HepG2 (cell line): ENCODE data around the gene TMEM44. TPM values are rescaled to one million over a fixed set of nuclear protein-coding genes. Genes with fewer than 3 reads are reported as not detected.

Experiments used
- ATAC-seq: fragments of 200-7000 bp; cut with Tn5 transposase; 3 replicates; pipeline ENCODE4 v1.9.1; 2020; ENCODE audit warnings: mild to moderate bottlenecking, moderate library complexity
- Bru-seq: library from RNA; stranded (reverse); fragments of 400-500 nt; gene quantifications from one replicate; lab custom pipeline; 2021; lab: Mats Ljungman, UMichigan
- BruChase-seq, 2 experiments: library from RNA; stranded (reverse); fragments of 400-500 nt; gene quantifications; one replicate each; lab custom pipeline; 2021; lab: Mats Ljungman, UMichigan
- BruUV-seq: library from RNA; stranded (reverse); fragments of 400-500 nt; replicated peaks from 2 replicates; lab custom pipeline; 2021; lab: Mats Ljungman, UMichigan
- CTCF ChIA-PET: fragments of 300-600 bp; formaldehyde crosslinking; extraction: SDS; loops from one replicate; lab custom pipeline; 2021; ENCODE audit warnings: low total read pairs, inconsistent platforms, low intra/inter-chr PET ratio; lab: Yijun Ruan, JAX
- POLR2A ChIA-PET: fragments of 350-600 bp; sonication (Branson Sonifier 250); formaldehyde crosslinking; loops from one replicate; lab custom pipeline; 2020; ENCODE audit warnings: antibody characterized with exemption, inconsistent platforms; lab: Yijun Ruan, JAX
- DNase-seq: peaks from one replicate; pipeline ENCODE4 v3.0.0-alpha.2; 2015; ENCODE audit warnings: low spot score
- FAIRE-seq: peaks from 3 replicates; lab custom pipeline; 2011; peaks lifted over from hg19 to GRCh38; lab: Jason Lieb, UNC
- H2AFZ ChIP-seq: one replicate; pipeline ENCODE4 v1.6.1; 2011; ENCODE audit warnings: low read length, inconsistent platforms
- H3K27ac ChIP-seq: fragments of 300-600 bp; 3 replicates; pipeline ENCODE4 v1.8.0; 2011; ENCODE audit warnings: mixed run types, mild to moderate bottlenecking, mixed read lengths, low read length, inconsistent platforms; ENCODE audit not compliant: insufficient read depth; ENCODE audit errors: extremely low read length
- H3K27me3 ChIP-seq, 2 experiments: fragments of 200-600 bp in 1 of 2; 2 replicates in 1 of 2; 3 replicates in 1 of 2; pipeline versions ENCODE4 v1.6.0 to v1.8.0; 2011; ENCODE audit warnings: low read length in 2 of 2, mild to moderate bottlenecking in 2 of 2, moderate library complexity in 2 of 2, inconsistent platforms in 1 of 2; ENCODE audit not compliant: insufficient read depth in 2 of 2, control insufficient read depth in 1 of 2
- H3K36me3 ChIP-seq, 2 experiments: fragments of 200-600 bp in 1 of 2; replicated peaks in 1 of 2; 2 replicates in 1 of 2; 3 replicates in 1 of 2; pipeline versions ENCODE4 v1.5.1 to v1.8.0; 2011; ENCODE audit warnings: low read length in 2 of 2, inconsistent platforms in 1 of 2; ENCODE audit not compliant: insufficient read depth in 2 of 2, control insufficient read depth in 1 of 2
- H3K4me1 ChIP-seq: 2 replicates; pipeline ENCODE4 v1.5.1; 2012; ENCODE audit warnings: low read length, inconsistent platforms; ENCODE audit not compliant: insufficient read depth
- H3K4me2 ChIP-seq: 2 replicates; pipeline ENCODE4 v1.6.0; 2011; ENCODE audit warnings: low read depth, low read length, inconsistent platforms
- H3K4me3 ChIP-seq, 3 experiments: fragments of 200-600 bp in 1 of 3; sonication (generic), shearing (Covaris generic) in 1 of 3; replicated peaks in 1 of 3; 2 replicates each; pipeline ENCODE4 v1.5.1; 2011 to 2016; ENCODE audit warnings: low read length in 3 of 3, inconsistent platforms in 2 of 3, low read depth in 2 of 3, mild to moderate bottlenecking in 2 of 3, control low read depth in 1 of 3, mixed read lengths in 1 of 3; ENCODE audit not compliant: insufficient read depth in 1 of 3
- H3K79me2 ChIP-seq: one replicate; pipeline ENCODE4 v1.6.1; 2011; ENCODE audit warnings: low read length, inconsistent platforms; ENCODE audit not compliant: insufficient read depth
- H3K9ac ChIP-seq: 2 replicates; pipeline ENCODE4 v1.6.0; 2011; ENCODE audit warnings: mild to moderate bottlenecking, low read depth, low read length, inconsistent platforms; ENCODE audit not compliant: insufficient read depth
- H3K9me3 ChIP-seq: 2 replicates; pipeline ENCODE4 v1.5.1; 2012; ENCODE audit warnings: mild to moderate bottlenecking, low read length
- H4K20me1 ChIP-seq: 2 replicates; pipeline ENCODE4 v1.6.0; 2011; ENCODE audit warnings: inconsistent platforms, mild to moderate bottlenecking, low read length, moderate library complexity; ENCODE audit not compliant: insufficient read depth
- CBFB ChIP-seq: sonication (generic); formaldehyde crosslinking; IDR thresholded peaks from 2 replicates; pipeline ENCODE4 v1.4.0; 2020; ENCODE audit warnings: missing genetic modification reagents
- NAIF1 ChIP-seq: sonication (generic); formaldehyde crosslinking; IDR thresholded peaks from 2 replicates; pipeline ENCODE4 v1.5.0; 2020; ENCODE audit warnings: mild to moderate bottlenecking, missing genetic modification reagents, borderline replicate concordance
- NFRKB ChIP-seq: fragments of 450-650 bp; IDR thresholded peaks from 2 replicates; pipeline ENCODE4 v1.6.1; 2017
- NR0B2 ChIP-seq: sonication (generic); formaldehyde crosslinking; IDR thresholded peaks from 2 replicates; pipeline ENCODE4 v1.4.0; 2020; ENCODE audit warnings: mild to moderate bottlenecking, missing genetic modification reagents
- PHF8 ChIP-seq: sonication (generic); formaldehyde crosslinking; IDR thresholded peaks from 2 replicates; pipeline ENCODE4 v1.5.0; 2020; ENCODE audit warnings: missing genetic modification reagents
- PITX1 ChIP-seq: sonication (generic); formaldehyde crosslinking; IDR thresholded peaks from 2 replicates; pipeline ENCODE4 v1.5.1; 2020; ENCODE audit warnings: mild to moderate bottlenecking, missing genetic modification reagents
- SSRP1 ChIP-seq: IDR thresholded peaks from 2 replicates; pipeline ENCODE4 v1.6.1; 2016; ENCODE audit warnings: control low read depth
- TCF12 ChIP-seq, 2 experiments: fragments of 450-650 bp in 1 of 2; sonication (generic) in 1 of 2; formaldehyde crosslinking in 1 of 2; IDR thresholded peaks; 2 replicates each; pipeline versions ENCODE4 v1.6.1 to v1.8.0; 2017 to 2022; ENCODE audit warnings: antibody characterized with exemption in 1 of 2, mild to moderate bottlenecking in 1 of 2, missing genetic modification reagents in 1 of 2, moderate library complexity in 1 of 2
- THAP11 ChIP-seq: IDR thresholded peaks from 2 replicates; pipeline ENCODE4 v1.6.1; 2016; ENCODE audit warnings: missing biosample characterization, missing genetic modification reagents
- ZBTB39 ChIP-seq: sonication (generic); formaldehyde crosslinking; IDR thresholded peaks from 2 replicates; pipeline ENCODE4 v1.5.0; 2020; ENCODE audit warnings: missing genetic modification reagents
- ZNF335 ChIP-seq: sonication (generic); formaldehyde crosslinking; IDR thresholded peaks from 2 replicates; pipeline ENCODE4 v1.4.0; 2020; ENCODE audit warnings: missing genetic modification reagents
- ZNF510 ChIP-seq: sonication (generic); formaldehyde crosslinking; IDR thresholded peaks from 2 replicates; pipeline ENCODE4 v1.4.0; 2020; ENCODE audit warnings: low read depth, mild to moderate bottlenecking, missing genetic modification reagents
- WGBS: methylation state at CpG from one replicate; pipeline ENCODE4 v1.1.6; 2017; ENCODE audit warnings: low lambda C conversion rate; 5-methylcytosine and 5-hydroxymethylcytosine counted together
- in situ Hi-C: cut with HindIII; loops from 2 replicates; pipeline ENCODE4 v1.10.0; 2017; ENCODE audit warnings: low pct_unique_long_range_greater_than_20kb; ENCODE audit not compliant: extremely low pct_ligation_motif_present
- intact Hi-C: fragments of 100-400 bp; cut with micrococcal nuclease; formaldehyde crosslinking; loops from one replicate; pipeline ENCODE4 v1.10.0; 2022; ENCODE audit not compliant: unreplicated experiment
- long read RNA-seq, 2 experiments: library from RNA in 1 of 2; library from polyadenylated mRNA in 1 of 2; stranded (forward) in 1 of 2; unstranded in 1 of 2; transcript quantifications; one replicate each; pipeline ENCODE4 v2.0.0, GENCODE V29; 2019 to 2022
- polyA minus RNA-seq, 3 experiments: library from RNA; depleted of rRNA, polyadenylated mRNA; stranded (reverse); fragments of >200 nt; gene quantifications; 2 replicates each; pipeline ENCODE4 v1.2.3, GENCODE V29; 2011; ENCODE audit warnings: low replicate concordance in 1 of 3
- polyA plus RNA-seq, 8 experiments: library from polyadenylated mRNA; depleted of rRNA in 3 of 8; stranded (reverse) in 7 of 8; unstranded in 1 of 8; fragments of >200 nt; fragmentation: Illumina TruSeq in 4 of 8; extraction: Trizol in 4 of 8; gene quantifications; 2 replicates each; pipeline versions ENCODE4 v1.2.1 to v1.2.3, GENCODE V29; 2011 to 2016; ENCODE audit warnings: low read depth in 4 of 8, missing spikeins in 1 of 8, mixed read lengths in 1 of 8; ENCODE audit not compliant: insufficient read depth in 1 of 8
- total RNA-seq, 5 experiments: library from RNA; depleted of rRNA; stranded (reverse); fragments of >200 nt; fragmentation: Illumina TruSeq; extraction: Trizol; gene quantifications; 2 replicates each; pipeline ENCODE4 v1.2.3, GENCODE V29; 2016; ENCODE audit warnings: low read depth in 1 of 5
- TF ChIP-seq, protein P1 (sequence below): sonication (generic); formaldehyde crosslinking; IDR thresholded peaks from 2 replicates; pipeline ENCODE4 v1.4.0; 2020; ENCODE audit warnings: low read depth, mild to moderate bottlenecking, missing genetic modification reagents

TMEM44 gene, protein sequence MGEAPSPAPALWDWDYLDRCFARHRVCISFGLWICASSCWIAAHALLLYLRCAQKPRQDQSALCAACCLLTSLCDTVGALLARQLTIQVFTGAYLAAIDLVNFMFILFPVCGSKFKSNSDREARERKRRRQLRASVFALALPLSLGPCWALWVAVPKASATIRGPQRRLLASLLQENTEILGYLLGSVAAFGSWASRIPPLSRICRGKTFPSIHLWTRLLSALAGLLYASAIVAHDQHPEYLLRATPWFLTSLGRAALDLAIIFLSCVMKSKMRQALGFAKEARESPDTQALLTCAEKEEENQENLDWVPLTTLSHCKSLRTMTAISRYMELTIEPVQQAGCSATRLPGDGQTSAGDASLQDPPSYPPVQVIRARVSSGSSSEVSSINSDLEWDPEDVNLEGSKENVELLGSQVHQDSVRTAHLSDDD
- total RNA-seq (2016; rRNA removed; fragmentation: Illumina TruSeq; extraction: Trizol) (3.2 and 7.3 TPM in 2 replicates), polyA plus RNA-seq (2011; rRNA removed) (13.8 and 16.0 TPM in 2 replicates), polyA minus RNA-seq (2011; rRNA and poly(A)+ RNA removed; ENCODE audit: low replicate concordance) (11.5 and 19.4 TPM in 2 replicates), Bru-seq, nascent RNA (percentile 56 among the genes with signal in this experiment), BruChase-seq, experiment 1, labeled RNA remaining after a 6-hour chase (percentile 67 among the genes with signal in this experiment), BruChase-seq, experiment 2, labeled RNA remaining after a 2-hour chase (percentile 61 among the genes with signal in this experiment)
- total RNA-seq (2016; cell fraction: cytosol; rRNA removed; fragmentation: Illumina TruSeq; extraction: Trizol; ENCODE audit: low read depth), result 2.0 and 2.5 TPM in 2 replicates
- total RNA-seq (2016; cell fraction: insoluble cytoplasmic fraction; rRNA removed; fragmentation: Illumina TruSeq; extraction: Trizol), result 2.4 and 7.8 TPM in 2 replicates
- total RNA-seq (2016; cell fraction: membrane; rRNA removed; fragmentation: Illumina TruSeq; extraction: Trizol), result 3.7 and 4.9 TPM in 2 replicates
- total RNA-seq (2016; cell fraction: nucleus; rRNA removed; fragmentation: Illumina TruSeq; extraction: Trizol), result 8.7 and 10.7 TPM in 2 replicates
- polyA plus RNA-seq (2011; cell fraction: cytosol; rRNA removed), result 8.3 and 8.8 TPM in 2 replicates
- polyA plus RNA-seq (2011; cell fraction: nucleus; rRNA removed), result 49.0 and 57.1 TPM in 2 replicates
- 6.3 and 10.4 TPM in 2 replicates for polyA plus RNA-seq (2012)
- polyA plus RNA-seq (2016; cell fraction: cytosol; fragmentation: Illumina TruSeq; extraction: Trizol; ENCODE audit: low read depth), result 1.9 and 2.6 TPM in 2 replicates
- polyA plus RNA-seq (2016; cell fraction: insoluble cytoplasmic fraction; fragmentation: Illumina TruSeq; extraction: Trizol; ENCODE audit: low read depth), result 3.4 and 3.6 TPM in 2 replicates
- polyA plus RNA-seq (2016; cell fraction: membrane; fragmentation: Illumina TruSeq; extraction: Trizol; ENCODE audit: low read depth), result 3.5 and 4.2 TPM in 2 replicates
- 34.3 and 35.9 TPM in 2 replicates for polyA plus RNA-seq (2016; cell fraction: nucleus; fragmentation: Illumina TruSeq; extraction: Trizol; ENCODE audit: insufficient read depth, low read depth)
- polyA minus RNA-seq (2011; cell fraction: cytosol; rRNA and poly(A)+ RNA removed), result 2.8 and 4.9 TPM in 2 replicates
- polyA minus RNA-seq (2011; cell fraction: nucleus; rRNA and poly(A)+ RNA removed), result 13.4 and 15.0 TPM in 2 replicates
- long read RNA-seq, experiment 1, partial matches to known transcripts, result 0 of 1 reads
- long read RNA-seq, experiment 1, other reads (novel, unspliced or antisense), result 1 of 1 reads
- long read RNA-seq, experiment 2, transcript TMEM44-202 (10 exons, 2,245 nt), result major isoform, 11 of 30 reads
- long read RNA-seq, experiment 2, partial matches to known transcripts, result 7 of 30 reads
- long read RNA-seq, experiment 2, other reads (novel, unspliced or antisense), result 12 of 30 reads

DNA sequence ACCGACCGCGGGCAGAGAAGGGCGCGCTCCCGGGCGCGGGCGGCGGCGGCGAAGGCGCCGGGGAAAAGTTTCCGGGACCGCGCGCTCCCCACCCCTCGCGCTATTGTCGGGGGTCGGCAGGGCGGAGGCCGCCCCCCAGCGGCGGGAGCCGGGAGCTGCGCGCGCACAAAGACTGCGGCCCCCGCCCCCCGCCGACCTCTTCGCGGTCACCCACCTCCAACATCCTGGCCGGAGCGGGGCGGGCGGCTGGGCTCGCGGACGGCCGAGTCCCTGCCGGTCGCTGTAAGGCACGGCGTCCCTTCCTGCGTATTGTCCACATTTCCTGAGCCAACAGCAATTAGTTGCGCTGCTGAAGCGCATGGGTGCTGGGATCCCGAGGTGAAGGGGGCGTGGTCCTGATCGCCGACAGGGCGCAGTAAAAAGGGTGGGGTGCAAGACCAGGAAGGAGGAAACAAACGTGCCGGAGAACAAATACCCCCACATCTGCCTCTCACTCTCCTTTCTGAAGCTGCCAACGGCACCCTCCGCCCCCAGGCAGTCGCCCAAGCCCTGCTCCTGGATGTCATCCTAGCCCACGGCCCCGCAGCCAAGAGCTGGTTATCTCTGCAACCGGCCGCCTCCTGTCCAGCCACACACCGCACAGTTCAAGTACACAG, at the start of gene TMEM44:
Gene TMEM44 (minus strand): TSS at position 71 of the 656 bp plus-strand sequence. CDS start 204 bp downstream, outside the sequence.
- DNase-seq, result peak; percentile 84
- Histone ChIP-seq H4K20me1 (no peaks in the 10 kb centered on the region), H3K27ac (peak within 1 kb of the TSS; percentile 59), H2AFZ (peak within 1 kb of the TSS; percentile 64), H3K27me3 (no peaks in the 10 kb centered on the region), H3K4me3 (peak within 1 kb of the TSS; percentile 73 to 87 (median 85)), H3K4me1 (peaks cover 7% of the 10 kb centered on the region), H3K36me3 (peaks cover 0 to 4% of the 10 kb centered on the region in 2 experiments; a peak in 2 of 5 replicates), H3K9me3 (no peaks in the 10 kb centered on the region; the same call in 1 of the 2 replicates), H3K79me2 (no peaks in the 10 kb centered on the region), H3K9ac (peak within 1 kb of the TSS; percentile 71), H3K4me2 (peak within 1 kb of the TSS; percentile 93)
- intact Hi-C loops (loop anchor here (1.0 kb wide), 1 partner anchor 12 kb away; no protein-coding TSS in a partner anchor), in situ Hi-C loops (no loop called here)
- ChIA-PET POLR2A (interaction anchor here (0.7 to 1.3 kb wide), 4 partner anchors 12 to 909 kb away, joined by 3 to 10 read pairs (median 4); no protein-coding TSS in a partner anchor), CTCF (interaction anchor here (0.7 to 1.4 kb wide), 2 partner anchors 29 to 39 kb away, joined by 3 to 4 read pairs; no protein-coding TSS in a partner anchor)
- FAIRE-seq, result peak; percentile 36
- ATAC-seq, result peak; percentile 97
- WGBS, result 2% methylated on average over 20 of the region's 66 CpGs
- no TSS peak for BruUV-seq
- no peak for TF ChIP-seq NFRKB
- TF ChIP-seq NR0B2 (CRISPR knock-in tag), result no peak
- TF ChIP-seq CBFB (CRISPR knock-in tag), result 0 out of 2 replicates have a peak, but pooled peaks have one; percentile 20
- TF ChIP-seq ZNF335, result no peak
- no peak for TF ChIP-seq TCF12 (IDR thresholded peaks at IDR 0.05)
- TF ChIP-seq TCF12 (CRISPR knock-in tag; IDR thresholded peaks at IDR 0.05), result 0 out of 2 replicates have a peak, but pooled peaks have one; percentile 18
- TF ChIP-seq NAIF1 (CRISPR knock-in tag), result no peak
- TF ChIP-seq PITX1 (CRISPR knock-in tag), result no peak
- no peak for TF ChIP-seq ZBTB39
- TF ChIP-seq SSRP1, result no peak
- no peak; the same call in 1 of the 2 replicates for TF ChIP-seq ZNF510 (CRISPR knock-in tag)
- TF ChIP-seq PHF8 (CRISPR knock-in tag), result peak; percentile 38; the same call in 1 of the 2 replicates
- TF ChIP-seq, protein P1, sequence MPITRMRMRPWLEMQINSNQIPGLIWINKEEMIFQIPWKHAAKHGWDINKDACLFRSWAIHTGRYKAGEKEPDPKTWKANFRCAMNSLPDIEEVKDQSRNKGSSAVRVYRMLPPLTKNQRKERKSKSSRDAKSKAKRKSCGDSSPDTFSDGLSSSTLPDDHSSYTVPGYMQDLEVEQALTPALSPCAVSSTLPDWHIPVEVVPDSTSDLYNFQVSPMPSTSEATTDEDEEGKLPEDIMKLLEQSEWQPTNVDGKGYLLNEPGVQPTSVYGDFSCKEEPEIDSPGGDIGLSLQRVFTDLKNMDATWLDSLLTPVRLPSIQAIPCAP (CRISPR knock-in tag), result no peak
- TF ChIP-seq THAP11 (CRISPR knock-in tag), result peak; percentile 44; the same call in 1 of the 2 replicates
